Central memory CD8-positive, alpha-beta T cell (primary cell): Measurements from ENCODE around the gene TUBG2.
"Not testable (repeated sequence)": the region's sequence is repeated elsewhere in the genome, so short reads cannot be mapped to it uniquely, and the experiment has no call there.

ENCODE experiments used
- ATAC-seq: fragments of 150-1000 bp; cut with Tn5 transposase; replicated peaks from 2 replicates; pipeline ENCODE4 v1.10.0; 2022; ENCODE audit warnings: mild to moderate bottlenecking, moderate FRiP score, moderate number of reproducible peaks; ENCODE audit not compliant: poor library complexity, severe bottlenecking; ENCODE audit errors: extremely low read depth
- DNase-seq, 2 donors: peaks; one replicate each; pipeline ENCODE4 v3.0.0; 2021; ENCODE audit warnings: low spot score in 2 of 2
- H3K27ac Mint-ChIP-seq: one replicate; pipeline ENCODE4 v1.8.0; 2022; ENCODE audit warnings: low read depth, mild to moderate bottlenecking, moderate library complexity, mixed read lengths
- H3K27me3 Mint-ChIP-seq: one replicate; pipeline ENCODE4 v1.8.0; 2022; ENCODE audit warnings: mixed read lengths
- H3K36me3 Mint-ChIP-seq: one replicate; pipeline ENCODE4 v1.8.0; 2022; ENCODE audit warnings: mild to moderate bottlenecking, moderate library complexity, mixed read lengths; ENCODE audit not compliant: insufficient read depth
- H3K4me1 Mint-ChIP-seq: one replicate; pipeline ENCODE4 v1.8.0; 2022; ENCODE audit warnings: mixed read lengths
- H3K4me3 Mint-ChIP-seq: one replicate; pipeline ENCODE4 v1.8.0; 2022; ENCODE audit warnings: mild to moderate bottlenecking, moderate library complexity, mixed read lengths
- H3K9me3 Mint-ChIP-seq: one replicate; pipeline ENCODE4 v1.8.0; 2022; ENCODE audit warnings: mixed read lengths

TUBG2 gene

DNA sequence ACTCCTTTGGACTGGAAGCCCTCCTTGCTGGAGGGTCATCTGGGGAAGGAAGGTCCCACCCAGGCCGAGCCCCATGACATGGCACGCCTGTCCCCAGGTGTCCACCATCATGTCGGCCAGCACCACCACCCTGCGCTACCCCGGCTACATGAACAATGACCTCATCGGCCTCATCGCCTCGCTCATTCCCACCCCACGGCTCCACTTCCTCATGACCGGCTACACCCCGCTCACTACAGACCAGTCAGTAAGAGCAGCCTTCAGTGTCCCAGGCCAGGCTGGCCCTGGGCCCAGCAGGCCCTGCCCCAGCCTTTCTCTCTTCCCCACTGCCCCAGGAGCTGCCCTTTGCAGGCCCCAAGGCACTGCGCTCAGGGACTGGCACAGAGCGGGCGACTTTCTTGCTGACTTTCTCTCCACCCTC lies 6.5 kb downstream of the TUBG2 start:
- Mint-ChIP-seq H3K27ac (no peak overlapping the region), H3K27me3 (no peaks in the 10 kb centered on the region), H3K4me3 (no peak overlapping the region), H3K9me3 (no peaks in the 10 kb centered on the region), H3K36me3 (peaks cover 8% of the 10 kb centered on the region), H3K4me1 (peaks cover 5% of the 10 kb centered on the region)
- ATAC-seq (no peak), DNase-seq (no peak)

DNA sequence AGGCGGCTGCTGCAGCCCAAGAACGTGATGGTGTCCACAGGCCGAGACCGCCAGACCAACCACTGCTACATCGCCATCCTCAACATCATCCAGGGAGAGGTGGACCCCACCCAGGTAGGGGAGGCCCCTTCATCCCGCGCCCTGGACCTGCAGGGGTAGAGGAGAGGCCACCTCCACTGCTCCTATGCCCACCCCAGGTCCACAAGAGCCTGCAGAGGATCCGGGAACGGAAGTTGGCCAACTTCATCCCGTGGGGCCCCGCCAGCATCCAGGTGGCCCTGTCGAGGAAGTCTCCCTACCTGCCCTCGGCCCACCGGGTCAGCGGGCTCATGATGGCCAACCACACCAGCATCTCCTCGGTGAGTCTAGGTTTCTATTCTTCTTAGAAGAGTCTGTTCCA lies 7.0 kb downstream of the TUBG2 start:
- DNase-seq, H3K9me3 Mint-ChIP-seq, H3K4me3 Mint-ChIP-seq, H3K36me3 Mint-ChIP-seq, ATAC-seq, H3K4me1 Mint-ChIP-seq, H3K27me3 Mint-ChIP-seq, H3K27ac Mint-ChIP-seq: not testable (repeated sequence)

DNA sequence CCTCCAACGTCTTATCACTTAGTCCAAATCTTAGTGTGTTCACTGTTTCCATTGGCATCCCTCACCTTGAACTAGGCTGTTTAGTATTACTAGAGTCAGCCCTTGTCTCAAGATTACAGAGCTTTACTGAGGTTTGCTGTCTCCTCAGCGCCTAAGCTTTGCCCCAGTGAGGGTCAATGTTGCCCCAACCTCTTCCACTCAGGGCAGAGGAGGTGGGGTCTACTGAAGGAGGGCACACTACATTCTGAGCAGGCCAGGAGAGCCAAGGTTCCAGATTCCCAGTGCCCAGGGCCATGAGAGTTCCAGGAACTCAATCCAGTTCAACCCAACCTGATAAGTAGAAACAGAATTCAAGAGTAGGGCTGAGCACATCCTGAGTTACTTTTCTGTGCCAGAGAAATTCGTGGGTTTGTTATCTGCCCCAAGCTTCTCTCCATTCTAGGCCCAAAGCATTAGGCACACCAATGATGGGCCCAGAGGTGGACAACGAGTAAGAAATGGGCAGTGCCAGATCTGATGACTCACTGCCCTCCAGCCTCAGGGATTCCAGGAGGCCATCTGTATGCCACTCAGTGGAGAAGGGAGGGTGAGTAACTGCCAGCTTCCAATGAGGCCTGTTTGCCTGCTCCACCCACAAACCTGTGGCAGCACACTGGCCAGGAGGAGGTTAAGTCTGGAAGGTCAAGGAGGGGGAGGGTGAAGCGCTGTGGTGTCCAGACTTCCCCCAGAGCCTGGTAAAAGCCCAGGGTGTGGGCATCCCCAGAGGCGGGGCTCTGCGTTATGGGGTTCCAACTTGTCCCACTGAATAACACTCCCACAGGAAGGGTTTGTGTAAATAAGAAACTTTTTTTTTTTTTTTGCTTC lies 8.2 kb downstream of the TUBG2 start:
- no peak overlapping the region for H3K4me3 Mint-ChIP-seq
- no peaks in the 10 kb centered on the region for H3K9me3 Mint-ChIP-seq
- H3K27me3 Mint-ChIP-seq: peaks cover 11% of the 10 kb centered on the region
- no peak for DNase-seq
- peaks cover 15% of the 10 kb centered on the region for H3K4me1 Mint-ChIP-seq
- ATAC-seq: no peak
- no peak overlapping the region for H3K27ac Mint-ChIP-seq
- H3K36me3 Mint-ChIP-seq: peaks cover 9% of the 10 kb centered on the region

DNA sequence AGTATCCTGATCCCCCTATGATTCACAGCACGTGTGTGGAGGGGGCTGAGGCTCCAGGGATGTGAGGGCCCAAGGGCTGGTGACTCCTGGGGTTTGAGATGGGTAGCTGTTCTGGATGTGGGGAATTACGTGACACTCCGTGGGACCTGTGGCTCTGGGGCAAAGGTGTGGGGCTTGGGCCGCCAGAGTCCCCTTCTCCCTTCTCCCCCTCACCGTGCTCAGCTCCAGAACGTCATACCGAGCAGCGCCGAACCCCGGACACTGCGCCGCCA lies 10.6 kb downstream of the TUBG2 start:
- Mint-ChIP-seq H3K4me3 (peak overlapping the region; percentile 49), H3K36me3 (peaks cover 9% of the 10 kb centered on the region), H3K27ac (no peak overlapping the region), H3K4me1 (peaks cover 23% of the 10 kb centered on the region), H3K9me3 (no peaks in the 10 kb centered on the region), H3K27me3 (peaks cover 20% of the 10 kb centered on the region)
- ATAC-seq: no peak
- no peak for DNase-seq

DNA sequence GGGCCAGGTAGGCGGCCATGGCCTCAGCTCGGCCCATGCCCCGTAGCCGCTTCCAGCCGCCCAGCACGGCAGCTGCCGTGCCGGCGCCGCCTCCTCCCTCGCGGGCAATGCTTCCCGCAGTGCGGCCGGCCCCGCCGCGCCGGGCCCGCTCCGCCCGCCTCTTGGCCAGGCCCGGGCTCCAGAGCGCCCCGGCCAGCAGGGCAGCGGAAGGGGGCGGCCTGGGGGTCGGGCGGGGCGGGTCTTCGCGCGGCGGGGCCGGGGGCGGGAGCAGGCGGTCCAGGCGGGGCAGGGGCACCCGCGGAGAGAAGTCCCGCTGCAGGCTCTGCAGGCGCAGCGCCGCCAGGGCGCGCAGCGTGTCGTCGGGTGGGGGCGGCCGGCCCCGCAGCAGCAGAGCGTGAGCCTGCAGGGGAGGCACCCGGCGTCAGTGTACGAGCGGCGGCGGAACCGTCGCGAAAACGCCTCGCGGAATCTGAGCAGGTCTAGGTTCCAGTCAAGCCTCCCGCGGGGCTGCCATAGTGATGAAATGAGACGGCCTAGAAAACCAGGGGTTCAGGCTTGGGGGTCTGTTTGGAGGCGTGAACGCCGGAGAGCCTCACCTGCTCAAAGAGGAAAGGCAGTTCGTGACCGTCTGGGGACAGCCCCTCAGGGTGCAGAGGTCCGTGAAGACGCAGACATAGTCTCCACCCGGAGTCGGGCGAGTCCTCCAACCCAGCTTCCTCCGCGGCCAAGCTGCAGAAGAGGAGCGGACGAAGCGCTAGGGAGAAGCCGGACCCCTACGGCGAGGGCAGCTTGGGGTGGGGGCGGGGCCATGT lies 11.1 kb downstream of the TUBG2 start:
- H3K36me3 Mint-ChIP-seq: peaks cover 9% of the 10 kb centered on the region
- peak overlapping the region; percentile 77 for H3K4me3 Mint-ChIP-seq
- H3K9me3 Mint-ChIP-seq: no peaks in the 10 kb centered on the region
- DNase-seq (no peak), ATAC-seq (peak; percentile 83)
- peaks cover 28% of the 10 kb centered on the region for H3K4me1 Mint-ChIP-seq
- H3K27ac Mint-ChIP-seq: no peak overlapping the region
- peaks cover 25% of the 10 kb centered on the region for H3K27me3 Mint-ChIP-seq

DNA sequence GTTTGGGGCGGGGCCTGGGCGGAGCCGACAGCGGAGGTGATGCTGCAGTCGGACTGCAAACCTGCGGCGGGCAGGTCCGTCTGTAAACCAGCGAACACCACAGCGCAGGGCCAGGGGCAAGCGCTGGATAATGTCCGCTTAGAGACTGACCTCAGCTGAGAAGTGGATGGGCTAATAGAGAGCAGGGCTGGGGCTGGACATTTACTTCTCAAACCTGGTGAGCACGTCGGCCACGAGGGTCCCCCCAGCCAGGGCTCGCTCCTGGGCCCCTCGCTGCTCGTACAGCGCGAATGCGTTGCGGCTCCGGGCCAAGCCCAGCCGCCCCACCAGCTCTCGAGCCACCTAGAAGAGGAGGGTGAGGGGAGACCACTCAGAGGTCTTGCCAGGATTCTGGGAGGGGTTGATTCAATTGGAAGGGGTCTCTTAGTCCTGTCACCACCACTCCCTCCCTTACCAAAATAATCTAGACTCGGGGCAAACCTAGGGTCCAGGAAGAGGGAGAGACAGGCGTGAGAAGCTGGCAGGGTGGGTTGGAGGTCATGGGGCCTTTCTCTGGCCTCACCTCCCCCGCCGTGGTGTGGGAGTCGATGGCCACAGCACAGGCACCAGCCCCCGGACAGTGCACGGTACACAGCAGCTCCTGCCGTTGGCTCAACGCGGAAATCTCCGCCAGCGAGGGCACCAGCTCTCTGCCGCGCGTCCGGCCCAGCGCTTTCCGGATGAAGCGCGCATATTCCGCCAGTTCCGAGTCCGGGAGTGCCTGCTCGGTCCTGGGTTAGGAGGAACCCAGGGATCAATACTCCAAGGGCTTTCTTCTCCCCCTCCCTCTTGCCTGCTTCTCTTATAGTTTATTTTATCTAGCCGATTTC lies 11.9 kb downstream of the TUBG2 start:
- H3K4me3 Mint-ChIP-seq: peak overlapping the region; percentile 77
- ATAC-seq: no peak
- H3K9me3 Mint-ChIP-seq: no peaks in the 10 kb centered on the region
- H3K36me3 Mint-ChIP-seq: peaks cover 6% of the 10 kb centered on the region
- no peak overlapping the region for H3K27ac Mint-ChIP-seq
- H3K27me3 Mint-ChIP-seq: peaks cover 26% of the 10 kb centered on the region
- peaks cover 28% of the 10 kb centered on the region for H3K4me1 Mint-ChIP-seq
- DNase-seq: no peak

DNA sequence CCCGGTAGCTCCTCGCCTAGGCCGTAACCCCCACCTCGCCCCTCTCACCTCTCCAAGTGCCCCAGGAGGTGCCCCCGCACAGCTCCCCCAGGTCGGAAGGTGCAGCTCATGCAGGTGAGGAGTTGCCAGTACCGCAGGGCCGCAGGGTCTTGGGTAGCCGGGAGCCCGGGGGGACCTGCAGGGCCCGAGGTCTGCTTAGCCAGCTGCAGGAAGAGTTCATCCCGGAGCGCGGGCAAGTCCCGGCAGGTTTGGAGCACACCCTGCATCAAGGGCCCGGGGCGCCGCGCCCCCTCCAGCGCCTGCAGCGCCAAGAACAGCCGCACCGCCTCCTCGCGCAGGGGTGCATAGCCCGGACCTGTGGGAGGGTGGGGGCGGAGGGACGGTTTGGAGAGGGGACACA lies 13.0 kb downstream of the TUBG2 start:
- no peaks in the 10 kb centered on the region for H3K9me3 Mint-ChIP-seq
- H3K4me3 Mint-ChIP-seq: no peak overlapping the region
- no peak overlapping the region for H3K27ac Mint-ChIP-seq
- peaks cover 36% of the 10 kb centered on the region for H3K27me3 Mint-ChIP-seq
- H3K4me1 Mint-ChIP-seq: peaks cover 32% of the 10 kb centered on the region
- DNase-seq: no peak
- no peak for ATAC-seq
- H3K36me3 Mint-ChIP-seq: peaks cover 5% of the 10 kb centered on the region

DNA sequence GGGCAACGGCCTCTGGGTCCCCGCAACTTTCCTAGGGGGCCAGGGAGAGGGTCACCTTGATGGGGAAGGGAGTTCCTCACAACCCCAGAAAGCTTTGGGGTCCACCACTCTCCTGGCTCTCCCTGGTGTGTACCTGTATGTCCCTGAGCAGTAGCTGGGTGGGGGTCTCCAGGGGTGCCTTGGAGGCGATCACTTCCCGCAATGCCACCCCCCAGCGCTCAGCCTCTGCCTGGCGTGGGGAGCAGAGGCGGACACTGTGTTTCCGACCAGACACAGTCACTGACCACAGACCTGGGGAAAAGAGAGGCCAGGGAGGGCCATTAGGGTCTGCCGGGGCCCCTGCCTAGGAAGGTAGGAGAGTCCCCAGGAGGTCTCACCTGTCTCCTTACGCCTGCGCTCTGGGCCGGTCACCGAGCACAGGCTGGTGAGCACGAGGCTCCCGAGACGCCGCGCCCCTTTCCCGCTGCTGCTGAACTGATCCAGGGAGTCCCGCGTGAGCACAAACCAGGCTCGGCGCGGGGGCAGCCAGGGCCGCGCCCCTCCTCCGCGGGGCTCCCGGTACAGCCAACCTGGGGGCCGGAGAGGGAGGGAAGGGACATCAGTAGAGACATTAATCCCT lies 14.3 kb downstream of the TUBG2 start:
- no peak for ATAC-seq
- H3K27me3 Mint-ChIP-seq: peaks cover 39% of the 10 kb centered on the region

DNA sequence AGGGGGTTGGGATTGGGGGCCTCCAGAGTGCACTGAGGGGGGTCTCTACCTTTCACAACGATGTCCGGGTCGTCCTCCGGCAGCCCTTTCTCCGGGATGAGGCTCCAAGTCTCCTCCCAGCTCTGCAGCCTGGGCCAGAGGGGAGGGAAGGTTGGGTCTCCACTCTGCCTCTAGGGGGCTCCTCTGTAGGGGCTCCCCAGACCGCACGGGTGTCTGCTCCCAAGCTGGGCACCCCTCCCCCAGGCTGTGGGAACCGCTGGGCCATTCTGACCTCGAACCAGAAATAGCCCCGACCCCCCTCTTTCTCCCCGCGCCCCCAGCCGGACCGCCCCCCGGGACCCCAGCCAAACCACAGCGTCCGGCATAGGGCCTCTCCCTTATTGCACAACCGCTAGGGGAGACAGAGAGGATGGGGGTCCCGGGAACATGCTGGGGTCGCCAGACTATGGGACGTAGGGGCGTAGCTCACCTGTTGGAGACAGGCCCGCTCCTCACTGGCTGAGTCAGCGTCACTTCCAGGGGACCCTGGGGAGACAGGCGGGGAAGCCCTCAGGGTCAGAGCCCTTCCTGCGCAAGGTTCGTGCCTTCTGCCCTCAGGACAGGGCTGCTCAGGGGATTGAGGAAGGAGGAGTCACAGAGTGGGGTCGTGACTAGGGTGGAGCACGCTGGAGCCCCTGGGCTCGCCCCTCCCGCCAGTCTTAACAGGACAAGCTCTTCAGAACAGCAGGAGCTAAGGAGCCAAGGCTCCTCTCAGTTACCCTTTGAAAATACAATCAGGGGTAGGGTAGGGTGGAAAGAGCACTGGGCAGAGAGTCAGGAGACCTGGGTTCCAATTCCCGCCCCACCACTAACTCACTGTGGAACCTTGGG lies 15.0 kb downstream of the TUBG2 start:
- H3K9me3 Mint-ChIP-seq: no peaks in the 10 kb centered on the region
- H3K4me3 Mint-ChIP-seq: peak overlapping the region; percentile 57
- H3K4me1 Mint-ChIP-seq: peaks cover 44% of the 10 kb centered on the region
- peaks cover 11% of the 10 kb centered on the region for H3K36me3 Mint-ChIP-seq
- no peak overlapping the region for H3K27ac Mint-ChIP-seq
- ATAC-seq (no peak), DNase-seq (no peak)
- peaks cover 39% of the 10 kb centered on the region for H3K27me3 Mint-ChIP-seq

More for the DNA sequence above, 14.3 kb downstream of the TUBG2 start:
- H3K36me3 Mint-ChIP-seq: peaks cover 8% of the 10 kb centered on the region
- no peak for DNase-seq
- no peaks in the 10 kb centered on the region for H3K9me3 Mint-ChIP-seq
- H3K27ac Mint-ChIP-seq: no peak overlapping the region
- H3K4me3 Mint-ChIP-seq: no peak overlapping the region
- H3K4me1 Mint-ChIP-seq: peaks cover 40% of the 10 kb centered on the region

DNA sequence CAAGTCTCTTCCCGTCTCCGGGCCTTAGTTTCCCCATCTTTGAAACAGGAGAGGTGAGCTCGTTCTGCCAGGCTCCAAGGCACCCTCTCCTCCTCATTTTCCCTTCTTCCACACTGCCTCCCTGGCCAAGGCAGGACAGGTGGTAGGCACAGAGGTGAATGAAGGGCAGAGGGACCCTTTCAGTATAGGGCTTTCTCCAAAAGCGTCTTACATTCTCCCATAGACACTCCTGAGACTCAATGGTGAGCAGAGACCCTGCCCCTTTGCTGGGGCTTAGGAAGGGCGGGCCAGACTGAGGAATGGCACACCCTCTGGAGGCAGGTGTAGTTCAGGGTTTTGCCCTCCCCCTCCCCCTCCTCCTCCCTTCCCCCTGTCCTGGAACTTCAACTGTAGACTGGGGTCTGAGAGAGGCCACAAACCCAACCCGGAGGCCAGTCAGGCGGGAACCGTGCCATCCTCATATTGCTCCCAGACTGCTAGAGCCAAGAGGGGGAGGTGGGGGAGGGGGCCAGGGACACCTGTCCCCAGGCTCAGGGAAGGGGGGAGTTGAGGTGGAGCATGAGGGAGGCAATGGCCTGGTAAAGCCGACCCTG lies 15.8 kb downstream of the TUBG2 start:
- Mint-ChIP-seq H3K27ac (no peak overlapping the region), H3K4me1 (peaks cover 50% of the 10 kb centered on the region), H3K4me3 (peak overlapping the region; percentile 57), H3K36me3 (peaks cover 11% of the 10 kb centered on the region), H3K9me3 (no peaks in the 10 kb centered on the region), H3K27me3 (peaks cover 39% of the 10 kb centered on the region)
- ATAC-seq (no peak), DNase-seq (no peak)

DNA sequence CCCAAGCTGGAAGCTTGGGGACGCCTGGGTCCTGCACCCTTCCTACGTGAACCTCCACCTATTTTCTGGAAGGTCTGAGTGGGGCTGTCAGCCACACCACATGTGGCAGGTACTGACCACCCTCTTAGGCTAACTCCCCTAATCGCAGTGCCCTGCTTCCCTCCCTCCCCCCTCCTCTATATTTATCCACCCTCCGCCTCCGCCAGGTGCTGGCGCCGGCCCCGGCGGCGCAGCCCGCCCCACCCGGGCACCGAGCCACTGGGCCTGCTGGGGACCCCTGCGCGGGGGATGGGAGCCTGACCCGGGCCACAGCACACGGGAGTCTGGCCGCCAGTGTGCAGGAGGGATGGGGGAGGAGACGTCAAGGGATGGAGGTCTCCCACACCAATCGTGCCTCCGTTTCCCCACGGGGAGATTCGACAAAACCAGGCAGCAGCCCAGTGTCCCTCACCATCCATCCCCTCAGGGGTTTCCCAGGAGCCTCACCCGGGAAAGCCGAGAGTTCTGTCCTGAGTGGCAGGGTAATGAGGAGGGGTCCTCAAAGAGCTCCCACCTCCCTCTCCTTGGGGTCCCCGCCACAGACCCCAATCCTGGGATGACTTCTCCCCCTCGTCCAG lies 16.4 kb downstream of the TUBG2 start:
- Mint-ChIP-seq H3K4me1 (peaks cover 49% of the 10 kb centered on the region), H3K4me3 (no peak overlapping the region), H3K36me3 (peaks cover 11% of the 10 kb centered on the region), H3K27me3 (peaks cover 39% of the 10 kb centered on the region), H3K27ac (no peak overlapping the region), H3K9me3 (no peaks in the 10 kb centered on the region)
- ATAC-seq: no peak
- no peak for DNase-seq
